HL-60 (cell line): ENCODE measurements around the gene HNRNPA0.

Experiments
- DNase-seq, 2 experiments: peaks; one replicate each; pipeline ENCODE4 v3.0.0-alpha.2; 2010 to 2020; ENCODE audit warnings: low read depth in 1 of 2, low spot score in 1 of 2
- H3K27ac ChIP-seq: fragments of 250-450 bp; sonication (Bioruptor Pico); replicated peaks from 2 replicates; pipeline ENCODE4 v1.5.1; 2020; ENCODE audit warnings: mild to moderate bottlenecking, moderate library complexity
- H3K27me3 ChIP-seq: fragments of 250-450 bp; sonication (Bioruptor Pico); 2 replicates; pipeline ENCODE4 v1.5.1; 2021; ENCODE audit warnings: mild to moderate bottlenecking, moderate library complexity; ENCODE audit not compliant: insufficient read depth, poor library complexity, severe bottlenecking
- H3K4me3 ChIP-seq: replicated peaks from 2 replicates; pipeline ENCODE4 v1.5.1; 2011; ENCODE audit warnings: mild to moderate bottlenecking, control low read depth, low read length; ENCODE audit not compliant: insufficient read depth
- GABPA ChIP-seq: IDR thresholded peaks from 2 replicates; pipeline ENCODE4 v1.6.1; 2012; ENCODE audit warnings: low read depth
- POLR2AphosphoS5 ChIP-seq: IDR thresholded peaks from 2 replicates; pipeline ENCODE4 v1.6.1; 2012; ENCODE audit warnings: low read depth
- SPI1 ChIP-seq: IDR thresholded peaks from 2 replicates; pipeline ENCODE4 v1.6.1; 2012; ENCODE audit warnings: low read depth, mild to moderate bottlenecking, borderline replicate concordance
- TF ChIP-seq, protein P1 (sequence below): IDR thresholded peaks from 2 replicates; pipeline ENCODE4 v1.6.1; 2012; ENCODE audit warnings: low read depth; ENCODE audit not compliant: insufficient replicate concordance
- TF ChIP-seq, protein P2 (sequence below): IDR thresholded peaks from one replicate; pipeline ENCODE4 v1.5.1; 2011; ENCODE audit warnings: low read length, control low read depth, inconsistent platforms; ENCODE audit not compliant: insufficient read depth

Gene HNRNPA0

DNA sequence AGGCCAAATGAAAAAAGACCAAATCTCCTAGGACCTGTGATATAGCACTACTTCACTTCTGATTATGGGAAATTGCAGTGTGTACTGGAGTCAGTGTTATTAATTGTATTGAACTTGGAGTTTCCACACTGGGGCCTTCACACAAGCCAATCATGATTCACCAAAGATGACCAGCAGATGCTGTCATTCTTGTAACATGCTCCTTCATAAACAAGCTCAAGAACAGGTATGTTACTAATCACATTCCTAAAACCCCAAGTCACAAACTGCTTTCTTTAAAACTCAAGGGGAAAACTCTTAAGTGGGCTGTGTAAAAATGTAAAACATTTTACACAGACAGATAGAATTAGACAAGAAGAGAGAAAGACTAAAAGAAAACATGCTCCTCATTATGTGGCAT is 23.8 kb downstream of the HNRNPA0 start:
- no peak for DNase-seq
- Histone ChIP-seq H3K27me3 (no peaks in the 10 kb centered on the region), H3K4me3 (no peak overlapping the region), H3K27ac (no peak overlapping the region)
- TF ChIP-seq, protein P1, sequence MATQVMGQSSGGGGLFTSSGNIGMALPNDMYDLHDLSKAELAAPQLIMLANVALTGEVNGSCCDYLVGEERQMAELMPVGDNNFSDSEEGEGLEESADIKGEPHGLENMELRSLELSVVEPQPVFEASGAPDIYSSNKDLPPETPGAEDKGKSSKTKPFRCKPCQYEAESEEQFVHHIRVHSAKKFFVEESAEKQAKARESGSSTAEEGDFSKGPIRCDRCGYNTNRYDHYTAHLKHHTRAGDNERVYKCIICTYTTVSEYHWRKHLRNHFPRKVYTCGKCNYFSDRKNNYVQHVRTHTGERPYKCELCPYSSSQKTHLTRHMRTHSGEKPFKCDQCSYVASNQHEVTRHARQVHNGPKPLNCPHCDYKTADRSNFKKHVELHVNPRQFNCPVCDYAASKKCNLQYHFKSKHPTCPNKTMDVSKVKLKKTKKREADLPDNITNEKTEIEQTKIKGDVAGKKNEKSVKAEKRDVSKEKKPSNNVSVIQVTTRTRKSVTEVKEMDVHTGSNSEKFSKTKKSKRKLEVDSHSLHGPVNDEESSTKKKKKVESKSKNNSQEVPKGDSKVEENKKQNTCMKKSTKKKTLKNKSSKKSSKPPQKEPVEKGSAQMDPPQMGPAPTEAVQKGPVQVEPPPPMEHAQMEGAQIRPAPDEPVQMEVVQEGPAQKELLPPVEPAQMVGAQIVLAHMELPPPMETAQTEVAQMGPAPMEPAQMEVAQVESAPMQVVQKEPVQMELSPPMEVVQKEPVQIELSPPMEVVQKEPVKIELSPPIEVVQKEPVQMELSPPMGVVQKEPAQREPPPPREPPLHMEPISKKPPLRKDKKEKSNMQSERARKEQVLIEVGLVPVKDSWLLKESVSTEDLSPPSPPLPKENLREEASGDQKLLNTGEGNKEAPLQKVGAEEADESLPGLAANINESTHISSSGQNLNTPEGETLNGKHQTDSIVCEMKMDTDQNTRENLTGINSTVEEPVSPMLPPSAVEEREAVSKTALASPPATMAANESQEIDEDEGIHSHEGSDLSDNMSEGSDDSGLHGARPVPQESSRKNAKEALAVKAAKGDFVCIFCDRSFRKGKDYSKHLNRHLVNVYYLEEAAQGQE: no peak
- no peak for TF ChIP-seq SPI1

DNA sequence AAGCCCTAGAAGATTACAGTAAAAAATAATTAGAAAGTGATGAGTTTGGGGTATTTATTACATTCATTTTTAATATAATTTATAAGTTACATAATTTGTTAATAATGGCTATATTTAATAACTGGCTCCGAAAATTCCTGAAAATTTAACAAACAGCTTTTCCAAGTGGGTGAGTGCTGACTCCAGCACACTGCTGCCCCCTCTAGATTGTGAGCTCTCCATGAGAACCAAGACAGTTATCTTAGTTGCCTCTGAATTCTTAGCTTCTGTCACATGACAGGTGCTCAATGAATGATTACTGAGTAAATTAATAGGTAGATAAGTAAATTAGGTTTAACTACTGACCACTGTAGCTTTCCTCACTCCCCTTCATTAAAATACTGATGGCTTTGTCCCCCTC is 26.1 kb downstream of the HNRNPA0 start:
- Histone ChIP-seq H3K27ac (no peak overlapping the region), H3K4me3 (no peak overlapping the region), H3K27me3 (no peaks in the 10 kb centered on the region)
- TF ChIP-seq, protein P2, sequence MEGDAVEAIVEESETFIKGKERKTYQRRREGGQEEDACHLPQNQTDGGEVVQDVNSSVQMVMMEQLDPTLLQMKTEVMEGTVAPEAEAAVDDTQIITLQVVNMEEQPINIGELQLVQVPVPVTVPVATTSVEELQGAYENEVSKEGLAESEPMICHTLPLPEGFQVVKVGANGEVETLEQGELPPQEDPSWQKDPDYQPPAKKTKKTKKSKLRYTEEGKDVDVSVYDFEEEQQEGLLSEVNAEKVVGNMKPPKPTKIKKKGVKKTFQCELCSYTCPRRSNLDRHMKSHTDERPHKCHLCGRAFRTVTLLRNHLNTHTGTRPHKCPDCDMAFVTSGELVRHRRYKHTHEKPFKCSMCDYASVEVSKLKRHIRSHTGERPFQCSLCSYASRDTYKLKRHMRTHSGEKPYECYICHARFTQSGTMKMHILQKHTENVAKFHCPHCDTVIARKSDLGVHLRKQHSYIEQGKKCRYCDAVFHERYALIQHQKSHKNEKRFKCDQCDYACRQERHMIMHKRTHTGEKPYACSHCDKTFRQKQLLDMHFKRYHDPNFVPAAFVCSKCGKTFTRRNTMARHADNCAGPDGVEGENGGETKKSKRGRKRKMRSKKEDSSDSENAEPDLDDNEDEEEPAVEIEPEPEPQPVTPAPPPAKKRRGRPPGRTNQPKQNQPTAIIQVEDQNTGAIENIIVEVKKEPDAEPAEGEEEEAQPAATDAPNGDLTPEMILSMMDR: no peak
- TF ChIP-seq GABPA (no peak), POLR2AphosphoS5 (no peak), SPI1 (no peak)
- TF ChIP-seq, protein P1: no peak
- DNase-seq: no peak

DNA sequence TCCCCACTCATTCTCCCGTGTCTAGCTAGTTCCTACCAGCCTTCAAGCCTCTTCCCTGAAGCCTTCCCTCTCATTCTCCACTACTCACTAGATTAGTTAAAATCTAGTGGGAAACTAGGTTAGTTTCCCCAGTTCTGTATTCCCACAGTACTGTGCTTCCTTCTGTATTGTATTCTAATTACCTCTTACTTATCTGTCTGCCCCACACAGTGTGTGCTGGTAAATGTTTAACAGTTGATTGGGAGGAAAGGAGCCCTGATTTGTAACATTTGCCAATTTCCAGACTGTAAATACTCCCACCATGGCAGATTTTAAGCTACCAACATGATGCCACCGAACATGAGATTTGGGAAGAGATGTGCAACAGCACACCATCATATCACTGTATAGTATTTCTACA is 26.5 kb downstream of the HNRNPA0 start:
- no peak for DNase-seq
- TF ChIP-seq, protein P2: no peak
- TF ChIP-seq, protein P1: no peak
- TF ChIP-seq GABPA (no peak), SPI1 (no peak), POLR2AphosphoS5 (no peak)
- Histone ChIP-seq H3K27ac (no peak overlapping the region), H3K4me3 (no peak overlapping the region), H3K27me3 (no peaks in the 10 kb centered on the region)

DNA sequence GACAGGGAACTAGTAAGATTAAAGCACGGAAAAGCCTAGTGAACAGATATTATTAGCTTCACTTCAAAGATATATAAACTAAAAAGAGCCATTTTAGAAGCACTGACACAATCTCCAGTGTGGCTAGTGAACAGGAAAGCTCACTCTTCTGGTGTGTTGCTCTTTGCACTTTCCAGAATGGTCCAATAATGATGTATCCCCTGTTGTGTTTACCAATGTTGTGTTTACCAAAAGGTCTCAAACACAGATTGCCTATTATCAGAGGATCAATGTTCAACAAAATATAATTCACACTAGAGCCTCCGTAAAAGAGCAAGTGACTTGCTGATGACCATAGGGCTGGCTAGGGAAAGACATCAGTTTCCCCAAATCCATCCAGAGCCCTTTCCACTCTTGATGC is 29.9 kb downstream of the HNRNPA0 start:
- H3K27me3 ChIP-seq: no peaks in the 10 kb centered on the region
- TF ChIP-seq SPI1: no peak
- TF ChIP-seq, protein P1: no peak
- TF ChIP-seq, protein P2: no peak
- no peak for DNase-seq

More for the DNA sequence above, 29.9 kb downstream of the HNRNPA0 start:
- no peak overlapping the region for H3K27ac ChIP-seq
- no peak overlapping the region for H3K4me3 ChIP-seq
